ENCODE data around the gene HNF1A. TPM values are rescaled to one million over a fixed set of nuclear protein-coding genes. Genes with fewer than 3 reads are reported as not detected.

Gene HNF1A
- total and polyA plus RNA-seq, 5 experiments from 2014 or later = not detected

DNA sequence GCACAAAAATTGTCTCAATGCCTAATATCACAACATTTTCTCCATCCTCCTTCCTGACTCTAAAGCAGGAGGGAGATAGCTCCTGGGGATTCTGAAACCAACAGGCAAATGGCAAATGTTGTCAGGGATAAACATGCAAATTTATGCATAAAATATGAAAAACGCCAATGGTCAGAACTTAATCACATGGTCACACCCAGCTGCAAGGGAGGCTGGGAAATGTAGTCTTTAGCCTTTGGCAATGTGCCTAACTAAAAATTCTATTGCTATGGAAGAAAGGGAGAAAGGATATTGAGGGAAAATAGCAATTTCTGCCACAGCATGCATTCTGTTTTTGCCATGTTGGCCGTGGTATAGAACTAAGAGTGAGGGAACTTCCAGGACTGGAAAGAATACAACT lies 72.4 kb downstream of the HNF1A start:
- Mint-ChIP-seq H3K4me3 (no peak overlapping the region), H3K4me1 (peaks cover 0 to 5% (median 3%) of the 10 kb centered on the region in 4 donors), H3K36me3 (no peaks in the 10 kb centered on the region), H3K27ac (no peak overlapping the region), H3K9me3 (no peaks in the 10 kb centered on the region), H3K27me3 (peaks cover 0 to 4% (median 0%) of the 10 kb centered on the region in 5 donors)
- ATAC-seq (no peak), DNase-seq (no peak)
- POLR2A ChIA-PET = interaction anchor here (0.8 kb wide), 1 partner anchor 10 kb away, joined by 4 read pairs; no protein-coding TSS in a partner anchor

Other genes with a start within 250 kb of the HNF1A start
- gene SPPL3, start 74.2 kb upstream of the HNF1A start, total RNA-seq = 10 to 100 TPM; 54.0 to 56.2 TPM
- gene SPPL3, start 74.2 kb upstream of the HNF1A start, polyA plus RNA-seq = 10 to 100 TPM; 23.3 to 37.3 (median 23.9) TPM
- gene C12orf43, start 37.9 kb downstream of the HNF1A start, total RNA-seq = 10 to 100 TPM; 18.1 to 21.3 TPM
- 10 to 100 TPM; 23.4 to 26.0 (median 25.4) TPM for gene C12orf43, start 37.9 kb downstream of the HNF1A start, polyA plus RNA-seq
- gene OASL, start 60.7 kb downstream of the HNF1A start, total RNA-seq = 1 to 10 TPM; 1.6 to 1.9 TPM
- 10 to 100 TPM in 1 of 3 donors, 1 to 10 TPM in 2; 1.9 to 11.2 (median 3.0) TPM for gene OASL, start 60.7 kb downstream of the HNF1A start, polyA plus RNA-seq
- 1 to 10 TPM; 4.3 to 4.5 TPM for gene P2RX7, start 154.3 kb downstream of the HNF1A start, total RNA-seq
- gene P2RX7, start 154.3 kb downstream of the HNF1A start, polyA plus RNA-seq = 1 to 10 TPM; 3.2 to 6.9 (median 6.6) TPM
- 10 to 100 TPM; 29.8 to 36.0 TPM for gene P2RX4, start 231.6 kb downstream of the HNF1A start, total RNA-seq
- gene P2RX4, start 231.6 kb downstream of the HNF1A start, polyA plus RNA-seq = 10 to 100 TPM; 27.8 to 33.8 (median 29.3) TPM

Data from naive thymus-derived CD8-positive, alpha-beta T cell (primary cell).